Measurements from ENCODE around the gene ZNF862. TPM values are rescaled to one million over a fixed set of nuclear protein-coding genes. Genes with fewer than 3 reads are reported as not detected.

ZNF862 gene
- total and polyA plus RNA-seq, 2 of the 8 experiments (the other 6 are each of a cell fraction or from before 2014, with no cell fraction given), result 1.8 to 3.9 TPM

GRCh38 chr7:149873074-149873969 is 35.1 kb downstream of the ZNF862 start, which contains the start of gene ATP6V0E2 (continued):
- TF ChIP-seq CHD7 (IDR thresholded peaks at IDR 0.05; ENCODE audit: insufficient replicate concordance, low read length) (no peak), MAX (IDR thresholded peaks at IDR 0.05) (peak; percentile 65; the same call in 1 of the 2 replicates), HDAC6 (IDR thresholded peaks at IDR 0.05; ENCODE audit: low read depth, low read length) (no peak), CEBPB (IDR thresholded peaks at IDR 0.05; ENCODE audit: low read depth, low read length) (no peak), KDM4A (IDR thresholded peaks at IDR 0.05; ENCODE audit: low read depth, low read length, severe bottlenecking) (peak; percentile 84), TAF1 (IDR thresholded peaks at IDR 0.05; ENCODE audit: low read depth, low read length) (peak; percentile 25; the same call in 1 of the 2 replicates), NRF1 (IDR thresholded peaks at IDR 0.05; ENCODE audit: low read depth, low read length) (peak; percentile 93), SP4 (IDR thresholded peaks at IDR 0.05; ENCODE audit: low read length) (0 out of 2 replicates have a peak, but pooled peaks have one; percentile 36), SP1 (IDR thresholded peaks at IDR 0.05; ENCODE audit: low read depth, low read length) (0 out of 2 replicates have a peak, but pooled peaks have one; percentile 59), SIRT6 (IDR thresholded peaks at IDR 0.05; ENCODE audit: low read length) (no peak), CREB1 (IDR thresholded peaks at IDR 0.05) (peak; percentile 70)
